HG02763 (cell line): ENCODE measurements around the gene ZNF555.
"Not testable (repeated sequence)": the region's sequence is repeated elsewhere in the genome, so short reads cannot be mapped to it uniquely, and the experiment has no call there.

Experiments
- ATAC-seq: cut with Tn5 transposase; IDR thresholded peaks from one replicate; pipeline ENCODE4 v1.9.1; 2021; ENCODE audit warnings: mild to moderate bottlenecking, moderate library complexity; ENCODE audit not compliant: unreplicated experiment

ZNF555 gene

DNA sequence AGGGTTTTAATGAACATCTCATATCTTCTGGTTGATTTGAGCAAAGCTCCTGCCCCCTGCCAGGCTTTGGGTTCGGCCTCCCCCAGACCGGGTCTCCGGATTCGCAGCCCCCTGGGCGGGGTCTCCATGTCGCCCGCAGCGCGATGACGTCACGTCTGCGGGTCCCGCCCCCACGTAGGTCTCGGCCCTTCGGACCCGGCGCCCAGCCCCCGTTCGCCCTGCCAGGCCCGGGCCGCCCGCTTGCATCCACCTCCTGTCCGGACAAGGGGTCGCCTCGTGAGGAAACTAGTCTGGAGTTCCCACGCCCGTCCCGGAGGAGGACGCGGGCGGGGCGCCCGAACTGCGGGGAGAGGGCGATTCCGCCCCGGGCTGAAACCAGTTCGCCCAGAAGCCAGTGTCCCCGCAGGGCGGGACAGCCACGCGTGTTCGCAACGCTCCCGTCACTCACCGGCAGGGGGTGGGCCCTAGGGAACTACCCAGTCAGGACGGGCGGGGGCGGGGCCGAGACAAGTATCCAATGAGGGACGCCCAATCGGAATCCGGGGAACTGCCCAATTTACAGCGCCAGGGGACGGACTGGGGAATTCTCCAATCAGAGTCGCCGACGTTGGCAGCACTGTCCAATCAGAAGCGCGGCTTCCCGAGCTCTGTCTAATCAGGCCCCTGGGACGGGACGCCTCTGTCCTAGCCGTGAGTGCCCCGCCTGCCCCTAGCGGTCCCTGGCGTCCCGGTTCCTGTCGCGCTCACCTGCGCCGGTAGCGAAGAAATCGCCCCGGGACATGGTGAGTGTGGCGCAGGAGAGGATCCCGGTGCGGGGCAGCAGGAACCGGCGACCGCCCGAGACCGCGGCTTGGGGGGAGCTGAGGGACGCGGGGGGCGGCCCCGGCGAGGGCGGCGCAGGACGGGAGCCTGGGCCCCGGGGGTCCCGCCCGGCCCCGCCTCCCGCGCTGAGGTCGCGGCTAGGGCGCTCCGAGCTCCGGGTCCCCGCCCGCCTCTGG lies at the start of gene ZNF555:
Gene ZNF555 (plus strand): TSS at position 682 of the 998 bp plus-strand sequence. CDS start 98 bp downstream, at position 780.
- peak; percentile 89 for ATAC-seq

DNA sequence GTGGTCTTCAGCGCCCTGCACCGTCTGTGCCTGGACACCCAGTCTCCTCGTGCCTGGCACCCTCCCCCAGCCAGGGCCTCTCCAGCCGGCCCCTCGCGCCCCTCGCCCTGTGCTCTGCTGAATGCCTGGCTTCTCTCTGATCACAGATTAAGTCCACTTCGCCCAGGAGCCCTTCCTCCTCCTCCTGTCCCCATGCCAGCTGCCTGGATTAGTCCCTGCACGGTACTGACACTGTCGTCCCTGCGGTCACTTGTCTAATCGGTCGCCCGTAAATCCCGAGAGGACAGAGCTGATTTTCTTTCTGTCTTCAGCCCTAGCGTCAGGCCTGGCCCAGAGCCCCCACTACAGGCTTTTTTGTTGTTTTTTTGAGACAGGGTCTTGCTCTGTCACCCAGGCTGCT lies 49.4 kb upstream of the ZNF555 start:
- no peak for ATAC-seq

DNA sequence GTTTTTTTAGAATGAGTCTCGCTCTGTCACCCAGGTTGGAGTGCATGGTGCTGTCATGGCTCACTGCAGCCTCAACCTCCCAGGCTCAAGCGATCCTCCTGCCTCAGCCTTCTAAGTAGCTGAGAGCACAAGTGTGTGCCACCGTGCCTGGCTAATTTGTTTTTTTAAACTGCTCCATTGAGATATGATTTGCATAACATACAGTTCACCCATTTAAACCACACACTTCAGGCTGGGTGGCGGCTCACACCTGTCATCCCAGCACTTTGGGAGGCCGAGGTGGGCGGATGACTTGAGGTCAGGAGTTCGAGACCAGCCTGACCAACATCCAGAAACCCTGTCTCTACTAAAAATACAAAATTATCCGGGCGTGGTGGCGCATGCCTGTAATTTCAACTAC lies 48.6 kb upstream of the ZNF555 start:
- not testable (repeated sequence) for ATAC-seq

DNA sequence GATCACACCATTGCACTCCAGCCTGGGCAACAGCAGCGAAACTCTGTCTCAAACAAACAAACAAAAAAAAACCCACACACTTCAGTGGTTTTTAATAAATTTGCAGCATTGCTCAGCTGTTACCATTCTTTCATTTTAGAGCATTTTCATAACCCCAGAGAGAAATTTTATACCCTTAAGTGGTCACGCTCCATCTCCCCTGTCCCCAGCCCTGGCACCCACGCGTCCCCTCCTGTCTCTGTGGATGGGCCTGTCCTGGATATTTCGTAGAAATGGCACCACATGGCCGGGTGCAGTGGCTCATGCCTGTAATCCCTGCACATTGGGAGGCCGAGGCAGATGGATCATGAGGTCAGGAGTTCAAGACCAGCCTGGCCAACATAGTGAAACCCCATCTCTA lies 48.1 kb upstream of the ZNF555 start:
- no peak for ATAC-seq

DNA sequence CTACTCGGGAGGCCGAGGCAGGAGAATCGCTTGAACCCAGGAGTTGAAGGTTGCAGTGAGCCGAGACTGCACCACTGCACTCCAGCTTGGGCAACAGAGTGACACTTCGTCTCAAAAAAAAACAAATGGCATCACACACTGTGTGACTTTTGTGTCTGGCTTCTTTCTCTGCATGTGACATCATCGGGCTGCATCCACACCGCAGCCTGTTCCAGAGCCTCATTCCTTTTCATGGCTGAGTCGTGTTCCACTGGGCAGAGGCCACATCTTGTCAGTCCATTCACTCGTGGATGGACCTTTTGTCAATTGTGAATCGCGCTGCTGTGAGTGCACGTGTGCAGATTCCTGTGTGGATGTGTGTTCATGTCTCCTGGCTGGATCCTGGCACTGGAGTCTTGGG lies 47.7 kb upstream of the ZNF555 start:
- no peak for ATAC-seq

DNA sequence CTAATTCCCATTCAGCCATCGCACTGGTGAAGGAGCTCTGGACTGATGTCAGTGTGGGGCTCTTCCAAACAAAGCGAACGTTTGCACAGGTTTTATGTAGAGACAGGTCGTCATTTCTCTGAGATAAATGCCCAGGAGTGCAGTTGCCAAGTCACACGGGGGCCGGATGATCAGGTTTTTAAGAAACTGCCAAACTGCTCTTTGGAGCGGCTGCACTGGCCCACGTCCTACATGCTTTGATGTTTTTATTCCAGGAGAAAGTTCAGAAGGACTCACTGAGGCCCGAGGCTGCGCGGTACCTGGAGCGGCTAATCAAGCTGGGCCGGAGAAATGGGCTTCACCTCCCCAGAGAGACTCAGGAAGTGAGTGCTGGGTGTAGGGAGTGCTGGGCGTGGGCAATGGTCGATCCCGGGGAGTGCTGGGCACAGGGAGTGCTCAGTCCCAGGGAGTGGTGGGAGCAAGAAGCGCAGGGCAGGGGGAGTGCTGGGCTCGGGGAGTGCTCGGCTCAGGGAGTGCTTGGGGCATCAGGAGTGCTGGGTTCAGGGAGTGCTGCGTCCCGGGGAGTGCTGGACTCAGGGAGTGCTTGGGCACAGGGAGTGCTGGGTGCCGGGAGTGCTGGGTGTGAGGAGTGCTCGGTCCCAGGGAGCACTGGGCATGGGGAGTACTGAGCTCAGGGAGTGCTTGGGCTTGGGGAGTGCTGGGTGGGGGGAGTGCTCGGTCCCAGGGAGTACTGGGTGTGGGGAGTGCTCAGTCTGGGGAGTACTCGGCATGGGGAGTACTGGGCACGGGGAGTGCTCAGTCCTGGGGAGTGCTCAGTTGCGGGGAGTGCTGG lies 45.2 kb upstream of the ZNF555 start:
- ATAC-seq, result no peak

DNA sequence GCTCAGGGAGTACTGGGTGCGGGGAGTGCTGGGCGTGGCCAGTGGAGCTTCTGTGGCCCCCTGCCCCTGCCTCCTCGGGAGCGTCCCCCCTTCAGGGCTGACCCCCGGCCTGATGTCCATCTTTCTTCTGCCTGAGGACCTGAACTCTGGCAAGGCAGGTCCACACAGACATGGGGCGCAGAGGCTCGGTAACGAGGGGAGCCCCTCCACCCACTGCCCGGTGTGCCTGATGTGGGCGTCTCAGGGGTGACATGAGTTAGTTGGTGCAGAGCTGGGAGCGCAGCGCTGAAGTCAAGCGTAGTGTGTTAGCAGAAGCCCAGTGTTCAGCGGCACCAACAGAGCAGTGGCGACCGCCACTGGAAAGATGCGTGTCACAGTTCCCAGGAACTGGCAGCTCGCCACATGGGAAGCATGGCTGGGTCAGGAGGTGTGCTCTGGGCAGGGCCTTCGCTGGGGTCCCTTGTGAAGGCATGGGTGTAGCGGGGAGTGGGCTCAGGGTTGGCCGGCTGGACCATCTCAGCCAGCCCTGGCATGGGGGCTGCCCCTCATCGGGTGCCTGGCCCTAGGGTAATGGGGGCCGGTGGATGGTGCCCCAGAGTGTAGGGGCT lies 44.5 kb upstream of the ZNF555 start:
- no peak for ATAC-seq

DNA sequence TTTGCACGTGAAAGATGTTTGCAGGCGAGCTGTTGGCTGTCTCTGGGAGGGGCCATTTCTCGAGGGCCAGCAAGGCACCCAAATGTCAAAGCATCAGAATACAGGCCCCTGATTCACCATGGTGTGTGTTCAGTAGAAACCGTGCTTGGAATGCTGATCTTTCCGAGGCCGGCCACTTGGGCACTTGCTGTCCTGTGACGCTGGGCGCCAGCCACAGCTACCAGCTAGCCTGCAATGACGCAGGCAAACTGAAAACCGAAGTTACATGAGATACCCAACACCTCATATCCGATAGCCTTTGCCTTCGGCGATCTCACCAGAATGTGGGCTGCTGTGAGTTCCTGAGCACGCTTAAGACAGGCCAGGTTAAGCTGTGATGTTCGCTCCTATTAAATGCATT lies 44.0 kb upstream of the ZNF555 start:
- ATAC-seq, result no peak

DNA sequence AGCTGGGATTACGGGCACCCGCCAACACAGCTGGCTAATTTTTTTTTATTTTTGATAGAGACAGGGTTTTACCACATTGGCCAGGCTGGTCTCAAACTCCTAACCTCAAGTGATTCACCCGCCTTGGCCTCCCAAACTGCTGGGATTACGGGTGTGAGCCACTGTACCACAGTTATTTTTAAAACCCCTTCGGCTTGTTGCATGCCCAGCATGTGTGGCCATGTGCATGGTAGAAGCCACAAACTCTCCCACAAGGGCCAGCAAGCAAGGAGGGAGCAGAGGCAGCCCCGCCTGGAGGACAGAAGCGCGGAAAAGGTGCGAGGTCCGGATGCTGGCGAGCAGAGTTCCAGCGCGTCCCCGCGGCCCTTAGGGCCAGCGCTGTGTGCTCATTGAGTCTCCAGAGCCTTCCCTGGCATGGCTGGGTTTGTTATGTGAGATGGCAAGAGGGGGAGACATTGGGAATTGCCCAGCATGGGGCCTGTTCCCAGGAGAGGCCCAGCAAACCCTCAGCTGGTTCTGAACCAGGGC lies 43.1 kb upstream of the ZNF555 start:
- ATAC-seq, result no peak

DNA sequence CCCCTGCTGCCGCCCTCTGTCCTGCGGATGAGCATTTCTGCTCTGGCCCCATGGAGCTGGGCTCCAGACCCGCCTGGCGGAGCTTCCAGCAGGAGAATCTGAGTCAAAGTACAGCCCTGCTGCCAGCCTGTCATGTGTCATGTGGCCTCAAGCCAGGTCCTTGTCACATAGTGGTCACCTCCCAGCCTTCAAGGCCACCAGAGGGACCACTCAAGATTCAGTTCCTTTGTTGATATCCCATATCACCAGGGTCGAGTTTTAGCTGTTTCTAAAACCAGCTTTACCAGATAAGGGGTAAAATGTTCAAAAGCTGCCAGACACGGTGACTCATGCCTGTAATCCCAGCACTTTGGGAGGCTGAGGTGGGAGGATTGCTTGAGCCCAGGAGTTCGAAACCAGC lies 42.5 kb upstream of the ZNF555 start:
- no peak for ATAC-seq

DNA sequence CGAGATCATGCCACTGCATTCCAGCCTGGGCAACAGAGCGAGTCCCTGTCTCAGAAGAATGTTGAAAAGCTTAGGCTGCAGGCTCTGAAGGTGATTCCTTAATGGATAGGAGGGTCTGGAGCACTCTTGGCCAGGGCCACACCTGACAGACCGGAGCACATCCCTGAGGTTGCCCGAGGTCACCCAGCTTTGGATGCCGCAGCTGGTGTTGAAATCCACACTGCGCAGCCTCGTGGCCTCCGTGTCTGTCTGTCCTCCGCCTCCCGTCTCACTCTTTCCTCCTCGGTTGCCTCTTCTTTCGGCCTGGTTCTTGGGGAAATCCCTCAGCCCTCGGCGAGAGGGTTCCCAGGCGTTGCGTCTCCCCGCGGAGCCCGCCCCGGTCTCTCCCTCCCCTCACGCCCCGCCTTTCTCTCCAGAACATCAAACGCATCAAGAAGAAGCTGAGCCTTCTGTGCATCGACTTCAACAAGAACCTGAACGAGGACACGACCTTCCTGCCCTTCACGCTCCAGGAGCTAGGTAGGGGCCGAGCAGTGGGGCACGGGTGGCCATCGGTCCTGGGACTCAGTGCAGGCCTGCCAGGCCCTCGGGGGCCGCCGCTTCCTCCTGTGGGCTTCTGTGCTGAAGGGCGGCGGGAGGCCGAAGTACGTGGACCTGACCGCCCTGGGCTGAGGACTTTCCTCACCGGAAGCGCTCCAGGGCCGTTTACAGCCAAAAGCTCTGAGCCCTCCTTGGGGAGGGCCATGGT lies 41.8 kb upstream of the ZNF555 start:
- no peak for ATAC-seq

DNA sequence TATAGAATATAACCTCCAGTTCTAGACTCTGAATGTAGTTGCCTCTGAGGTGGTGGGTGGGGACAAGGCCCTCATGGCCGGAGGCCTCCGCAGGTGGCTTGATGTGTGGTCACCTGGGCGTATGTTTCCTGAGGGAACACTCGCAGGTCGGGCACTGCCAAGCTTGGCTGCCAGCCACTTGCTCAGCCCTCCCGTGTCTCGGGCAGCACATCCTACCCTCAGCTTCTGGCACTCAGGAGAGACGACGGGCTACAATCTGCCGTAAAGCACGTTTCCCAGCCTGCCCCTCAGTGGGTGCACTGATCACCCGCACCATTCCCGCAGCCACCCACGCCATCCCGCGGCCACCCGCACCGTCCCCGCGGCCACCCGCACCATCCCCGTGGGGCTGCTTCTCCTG lies 40.8 kb upstream of the ZNF555 start:
- no peak for ATAC-seq

DNA sequence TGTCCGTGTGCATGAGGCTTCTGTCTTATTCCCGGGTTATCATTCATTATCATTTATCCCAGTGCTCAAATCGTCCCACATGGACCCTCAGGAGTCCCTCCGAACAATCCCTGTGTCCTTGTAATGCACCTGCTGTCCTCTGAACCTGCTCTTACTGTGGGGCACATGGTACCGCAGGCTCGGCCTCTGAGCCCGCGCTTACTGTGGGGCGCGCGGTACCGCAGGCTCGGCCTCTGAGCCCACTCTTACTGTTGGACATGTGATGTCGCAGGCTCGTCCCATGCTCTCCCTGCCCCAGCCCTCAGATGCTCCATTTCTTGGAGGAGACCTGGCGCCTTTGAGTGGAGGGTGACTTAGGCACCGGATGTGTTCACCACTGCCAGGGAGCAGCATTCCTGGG lies 38.4 kb upstream of the ZNF555 start:
- no peak for ATAC-seq

DNA sequence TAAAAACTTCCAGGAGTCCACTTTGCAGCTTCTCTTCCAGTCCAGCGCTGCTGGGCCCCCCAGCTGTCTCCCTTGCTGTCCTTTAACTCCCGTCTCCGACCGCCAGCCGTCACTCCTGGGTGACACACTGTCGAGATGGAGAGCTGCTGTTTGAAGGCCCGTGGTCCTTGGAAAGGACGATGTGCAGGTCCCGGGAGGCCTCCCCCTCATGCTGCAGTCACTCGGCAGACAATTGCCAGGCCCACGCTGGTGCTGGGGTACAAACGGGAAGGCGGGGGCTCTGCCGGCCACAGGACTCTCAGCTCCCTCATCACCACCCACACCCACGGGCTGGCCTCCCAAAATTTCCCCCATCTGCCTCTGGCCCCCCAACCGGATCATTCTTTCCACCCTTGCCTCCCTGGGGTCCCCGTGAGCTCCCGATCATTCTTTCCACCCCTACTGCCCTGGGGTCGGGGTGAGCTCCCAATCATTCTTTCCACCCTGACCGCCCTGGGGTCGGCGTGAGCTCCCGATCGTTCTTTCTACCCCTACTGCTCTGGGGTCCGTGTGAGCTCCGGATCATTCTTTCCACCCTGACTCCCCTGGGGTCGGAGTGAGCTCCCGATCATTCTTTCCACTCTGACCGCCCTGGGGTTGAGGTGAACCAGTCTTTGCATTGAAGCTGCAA lies 37.7 kb upstream of the ZNF555 start:
- ATAC-seq, result no peak

DNA sequence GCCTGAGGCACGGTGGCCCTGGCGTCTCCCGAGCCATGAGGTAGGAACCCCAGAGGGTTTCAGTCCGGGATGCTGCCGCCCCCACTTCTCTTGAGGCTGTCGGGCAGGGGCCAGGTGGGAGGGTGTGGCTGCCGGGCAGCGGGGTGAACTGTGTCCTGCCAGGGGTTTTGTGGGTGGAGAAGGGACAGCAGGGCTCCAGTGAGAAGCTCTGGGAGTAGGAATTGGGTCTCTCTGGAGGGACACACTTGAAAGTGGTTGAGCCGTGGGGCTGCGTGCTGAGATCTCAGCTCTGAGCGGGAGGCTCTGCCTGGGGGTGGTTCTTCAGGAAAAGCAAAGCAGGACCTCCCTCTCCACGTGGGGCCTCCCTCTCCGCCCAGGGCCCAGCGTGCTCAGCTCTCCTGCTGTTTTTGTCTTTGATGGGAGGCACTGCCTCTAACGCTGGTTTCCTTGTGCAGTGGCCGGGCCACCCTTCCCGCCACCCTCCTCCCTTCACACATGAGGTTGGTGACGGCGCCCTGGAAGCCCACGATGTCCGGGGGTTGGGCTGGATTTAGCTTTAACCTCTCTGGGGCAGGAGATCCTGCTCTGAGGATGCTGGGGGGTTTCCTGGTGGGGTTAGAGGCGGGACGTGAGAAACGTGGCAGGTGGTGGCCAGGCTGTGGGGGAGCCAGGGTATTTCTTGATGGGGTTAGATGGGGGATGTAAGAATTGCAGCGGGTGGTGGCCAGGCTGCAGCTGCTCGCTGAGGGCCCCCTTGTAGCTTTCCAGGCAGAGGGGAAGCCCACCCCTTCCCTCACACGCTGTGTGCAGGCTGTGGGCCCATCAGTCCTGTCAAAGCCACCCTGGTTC lies 36.9 kb upstream of the ZNF555 start:
- ATAC-seq, result no peak

DNA sequence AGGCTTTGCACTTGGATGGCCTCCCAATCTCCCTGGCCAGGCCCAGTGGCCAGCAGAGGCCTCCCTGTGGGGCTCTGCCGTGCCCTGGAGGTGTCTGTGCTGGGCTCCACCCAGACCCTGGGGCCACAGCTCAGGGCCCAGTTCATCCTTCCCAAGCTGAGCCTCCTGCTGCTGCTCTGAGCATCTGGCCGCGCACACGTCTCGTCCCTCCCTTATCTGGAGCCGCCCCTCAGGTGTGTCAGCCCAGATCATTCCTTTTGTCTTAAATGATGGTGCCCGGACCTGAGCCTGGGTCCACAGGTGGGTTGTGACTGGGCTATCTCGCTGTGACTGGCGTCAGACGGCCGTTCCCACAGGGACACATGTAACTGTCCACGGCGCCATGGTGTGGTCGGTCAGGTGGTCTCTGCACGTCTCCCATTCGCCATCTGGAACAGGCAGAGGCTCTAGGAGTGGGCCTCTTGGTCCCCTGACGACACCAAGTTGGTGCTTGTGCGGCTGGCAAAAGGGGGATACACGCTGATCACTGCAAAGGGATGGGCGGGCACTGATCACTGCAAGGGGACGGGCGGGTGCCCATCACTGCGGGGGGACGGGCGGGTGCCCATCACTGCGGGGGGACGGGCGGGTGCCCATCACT lies 35.9 kb upstream of the ZNF555 start:
- ATAC-seq, result no peak

DNA sequence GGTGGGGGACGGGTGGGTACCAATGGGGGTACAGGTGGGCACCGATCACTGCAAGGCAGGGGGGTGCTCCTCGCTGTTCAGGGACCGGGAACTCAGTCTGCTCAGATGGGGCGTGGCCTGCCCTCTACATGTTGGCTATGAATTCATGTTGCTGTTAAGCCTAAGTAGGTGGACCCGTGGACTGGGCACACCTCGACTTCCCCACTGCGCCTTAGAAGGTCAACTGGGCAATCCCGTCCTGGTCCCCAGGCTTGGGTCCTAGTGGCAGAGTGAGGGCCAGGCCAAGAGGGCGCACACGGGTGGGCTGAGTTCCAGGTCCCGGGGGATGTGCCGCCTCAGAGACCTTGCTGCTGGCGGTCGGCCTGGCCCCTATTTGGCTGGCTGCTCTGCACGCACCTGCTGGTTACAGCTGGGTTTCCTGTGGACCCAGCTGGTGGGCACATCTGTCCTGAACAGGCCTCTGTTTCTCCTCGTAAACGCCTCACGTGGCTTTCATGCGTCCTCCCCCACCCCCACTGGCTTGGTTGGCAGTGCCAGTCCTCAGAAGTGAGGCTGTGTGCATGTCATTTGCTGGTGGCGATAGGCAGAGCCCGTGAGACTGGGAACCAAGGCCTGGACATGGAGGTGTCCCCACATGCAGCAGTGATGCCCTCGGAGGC lies 35.2 kb upstream of the ZNF555 start:
- ATAC-seq, result no peak
